Epithelial cell of proximal tubule (primary cell): ENCODE measurements around the gene PCSK7. TPM values are rescaled to one million over a fixed set of nuclear protein-coding genes. Genes with fewer than 3 reads are reported as not detected.
"Not testable (repeated sequence)": the region's sequence is repeated elsewhere in the genome, so short reads cannot be mapped to it uniquely, and the experiment has no call there.

ENCODE experiments used
- DNase-seq: peaks from one replicate; pipeline ENCODE4 v3.0.0-alpha.2; 2011; ENCODE audit warnings: low read depth
- H3K4me3 ChIP-seq: 2 replicates; pipeline ENCODE4 v1.5.1; 2011; ENCODE audit warnings: low read depth, mild to moderate bottlenecking, low read length
- CTCF ChIP-seq: conservative IDR thresholded peaks from 2 replicates; pipeline ENCODE4 v1.5.1; 2012; ENCODE audit warnings: low read depth, mild to moderate bottlenecking, low read length
- total RNA-seq: library from RNA; depleted of rRNA; stranded (reverse); fragments of >200 nt; gene quantifications from 2 replicates; pipeline ENCODE4 v1.2.3, GENCODE V29; 2015

Gene PCSK7
- total RNA-seq, 1 donor from 2014 or later = 19.6 TPM

GRCh38 chr11:117269856-117270255, 38.0 kb upstream of the PCSK7 start:
- no peak overlapping the region for H3K4me3 ChIP-seq

GRCh38 chr11:117265745-117266144, 33.9 kb upstream of the PCSK7 start:
- no peak for DNase-seq
- no peak for TF ChIP-seq CTCF
- no peak overlapping the region for H3K4me3 ChIP-seq

More at GRCh38 chr11:117269856-117270255, 38.0 kb upstream of the PCSK7 start:
- DNase-seq = no peak
- TF ChIP-seq CTCF = no peak

- not testable (repeated sequence) for H3K4me3 ChIP-seq, DNase-seq
These were observed 32.9 kb upstream of the PCSK7 start for GRCh38 chr11:117264624-117265323.

GRCh38 chr11:117259417-117259816, 27.5 kb upstream of the PCSK7 start:
- H3K4me3 ChIP-seq = no peak overlapping the region
- no peak for TF ChIP-seq CTCF
- no peak for DNase-seq

GRCh38 chr11:117258576-117258975, 26.7 kb upstream of the PCSK7 start:
- TF ChIP-seq CTCF = no peak
- no peak overlapping the region for H3K4me3 ChIP-seq
- DNase-seq = no peak

- no peak overlapping the region for H3K4me3 ChIP-seq
- no peak for TF ChIP-seq CTCF
- no peak for DNase-seq
These were observed 24.7 kb upstream of the PCSK7 start for GRCh38 chr11:117256573-117256972.

- DNase-seq = no peak
- TF ChIP-seq CTCF = no peak
These were observed 24.1 kb upstream of the PCSK7 start for GRCh38 chr11:117255966-117256365.

More at GRCh38 chr11:117255966-117256365, 24.1 kb upstream of the PCSK7 start:
- no peak overlapping the region for H3K4me3 ChIP-seq
